Pancreas (tissue), 10 donors: Measurements from ENCODE around the gene PHAF1. TPM values are rescaled to one million over a fixed set of nuclear protein-coding genes. Genes with fewer than 3 reads are reported as not detected.

Experiments
- ATAC-seq, 4 donors: fragments of 200-7000 bp; cut with Tn5 transposase; one replicate each; pipeline versions ENCODE4 v1.8.0 to v1.9.1; 2020; ENCODE audit warnings: mild to moderate bottlenecking in 4 of 4, moderate library complexity in 4 of 4
- DNase-seq, 6 donors: peaks; one replicate each; pipeline ENCODE4 v3.0.0-alpha.2; 2020
- FAIRE-seq: peaks from 2 replicates; lab custom pipeline; 2012; peaks lifted over from hg19 to GRCh38; lab: Jason Lieb, UNC
- H3K27ac ChIP-seq, 4 donors: fragments of 200-600 bp; sonication (generic); 1 replicate in 3 of 4; 2 replicates in 1 of 4; pipeline versions ENCODE4 v1.5.0 to v1.8.0; 2020
- H3K27me3 ChIP-seq, 4 donors: fragments of 200-600 bp; one replicate each; pipeline ENCODE4 v1.8.0; 2021
- H3K36me3 ChIP-seq, 3 donors: fragments of 200-600 bp; sonication (generic) in 1 of 3; one replicate each; pipeline versions ENCODE4 v1.5.0 to v1.8.0; 2020 to 2021
- H3K4me1 ChIP-seq, 3 donors: fragments of 200-600 bp; one replicate each; pipeline ENCODE4 v1.8.0; 2021
- H3K4me3 ChIP-seq, 4 donors: fragments of 200-600 bp; sonication (generic) in 2 of 4; one replicate each; pipeline versions ENCODE4 v1.5.0 to v1.8.0; 2020 to 2021
- H3K9me3 ChIP-seq, 4 donors: fragments of 200-600 bp; one replicate each; pipeline ENCODE4 v1.8.0; 2021
- WGBS, 2 donors: extraction: QIAGEN DNeasy Blood & Tissue Kit; methylation state at CpG; one replicate each; pipeline ENCODE4 v1.1.7; 2013; 5-methylcytosine and 5-hydroxymethylcytosine counted together
- intact Hi-C, 3 donors: fragments of 100-400 bp; cut with DNase I; formaldehyde crosslinking; loops; one replicate each; pipeline versions ENCODE4 v1.11.1 to v1.14.2; 2022
- polyA plus RNA-seq, 2 donors: library from polyadenylated mRNA; stranded (reverse); fragments of 200-250 nt; gene quantifications; one replicate each; pipeline ENCODE4 v1.2.3, GENCODE V29; 2013
- total RNA-seq, 6 donors: library from RNA; stranded (reverse); fragmentation: NEBNext Ultra II Directional in 4 of 6; extraction: Animal tissue kit (Norgen Biotek cat#: 25700) in 4 of 6; gene quantifications; one replicate each; pipeline versions ENCODE4 v1.2.1 to v1.2.4, GENCODE V29; 2021 to 2023
- TF ChIP-seq, protein P1 (sequence below), 4 donors: fragments of 200-600 bp; sonication (generic) in 3 of 4; IDR thresholded peaks; one replicate each; pipeline versions ENCODE4 v1.5.0 to v1.8.0; 2021; ENCODE audit warnings: antibody characterized with exemption in 4 of 4
- donor health status: healthy with polysubstance abuse.
- donor health status: DM: no; HTN: no; CAD: no; lungs with moderate emphysema.
- donor health status: DM: no; HTN: no; CAD: no.
- donor health status: control.
- donor health status: control.
- donor health status: Bipolar disorder and iron deficiency.
- donor health status: DM: yes; HTN: yes; CAD: no.
- donor health status: DM: no; HTN: no; CAD: no.
- donor health status: DM: no; HTN: no; CAD: no.
- donor health status: DM: yes; HTN: yes; CAD: no.

Gene PHAF1
- total and polyA plus RNA-seq, 8 donors = 2.8 to 8.9 (median 4.9) TPM

DNA sequence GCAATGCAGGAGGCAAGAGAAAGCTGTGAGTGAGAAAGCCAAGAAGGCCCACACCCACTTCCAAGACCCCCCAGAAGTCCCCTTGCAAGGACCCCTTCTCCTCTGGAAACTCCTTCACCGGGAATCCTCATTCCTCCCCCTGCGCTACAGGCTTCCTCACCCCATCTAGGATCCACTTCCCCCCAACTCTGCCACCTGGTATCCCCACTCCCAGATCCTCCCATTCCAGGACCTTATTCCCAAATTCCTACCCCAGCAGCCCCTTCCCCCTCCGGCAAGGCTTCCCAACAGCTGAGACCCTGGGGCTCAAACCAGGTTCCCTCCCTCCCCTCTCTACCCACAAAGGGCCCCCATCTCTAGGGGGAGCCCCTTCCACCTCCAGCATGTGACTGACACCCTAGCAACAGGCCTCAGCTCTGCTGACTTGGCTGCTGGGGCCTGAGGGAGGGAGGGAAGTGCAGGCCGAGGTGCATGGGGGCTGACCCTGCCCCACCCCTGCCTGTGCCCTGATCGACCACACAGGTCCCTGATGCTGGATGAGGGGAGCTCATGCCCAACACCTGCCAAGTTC is 56.9 kb downstream of the PHAF1 start:
- H3K36me3 ChIP-seq = no peaks in the 10 kb centered on the region
- DNase-seq = no peak
- WGBS, 2 donors = 81 to 88% methylated on average over 5 of the region's 5 CpGs
- peaks cover 5 to 16% (median 9%) of the 10 kb centered on the region in 3 donors for H3K4me1 ChIP-seq
- no peak overlapping the region for H3K4me3 ChIP-seq
- TF ChIP-seq, protein P1, sequence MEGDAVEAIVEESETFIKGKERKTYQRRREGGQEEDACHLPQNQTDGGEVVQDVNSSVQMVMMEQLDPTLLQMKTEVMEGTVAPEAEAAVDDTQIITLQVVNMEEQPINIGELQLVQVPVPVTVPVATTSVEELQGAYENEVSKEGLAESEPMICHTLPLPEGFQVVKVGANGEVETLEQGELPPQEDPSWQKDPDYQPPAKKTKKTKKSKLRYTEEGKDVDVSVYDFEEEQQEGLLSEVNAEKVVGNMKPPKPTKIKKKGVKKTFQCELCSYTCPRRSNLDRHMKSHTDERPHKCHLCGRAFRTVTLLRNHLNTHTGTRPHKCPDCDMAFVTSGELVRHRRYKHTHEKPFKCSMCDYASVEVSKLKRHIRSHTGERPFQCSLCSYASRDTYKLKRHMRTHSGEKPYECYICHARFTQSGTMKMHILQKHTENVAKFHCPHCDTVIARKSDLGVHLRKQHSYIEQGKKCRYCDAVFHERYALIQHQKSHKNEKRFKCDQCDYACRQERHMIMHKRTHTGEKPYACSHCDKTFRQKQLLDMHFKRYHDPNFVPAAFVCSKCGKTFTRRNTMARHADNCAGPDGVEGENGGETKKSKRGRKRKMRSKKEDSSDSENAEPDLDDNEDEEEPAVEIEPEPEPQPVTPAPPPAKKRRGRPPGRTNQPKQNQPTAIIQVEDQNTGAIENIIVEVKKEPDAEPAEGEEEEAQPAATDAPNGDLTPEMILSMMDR (IDR thresholded peaks at IDR 0.05) = no peak
- H3K27ac ChIP-seq = no peak overlapping the region
- H3K27me3 ChIP-seq = no peaks in the 10 kb centered on the region
- ATAC-seq = no peak
- intact Hi-C loops = loop anchor here in 1 of 3 donors (10.0 kb wide), 1 partner anchor 192 kb away; no protein-coding TSS in a partner anchor
- no peaks in the 10 kb centered on the region for H3K9me3 ChIP-seq
- FAIRE-seq = no peak

DNA sequence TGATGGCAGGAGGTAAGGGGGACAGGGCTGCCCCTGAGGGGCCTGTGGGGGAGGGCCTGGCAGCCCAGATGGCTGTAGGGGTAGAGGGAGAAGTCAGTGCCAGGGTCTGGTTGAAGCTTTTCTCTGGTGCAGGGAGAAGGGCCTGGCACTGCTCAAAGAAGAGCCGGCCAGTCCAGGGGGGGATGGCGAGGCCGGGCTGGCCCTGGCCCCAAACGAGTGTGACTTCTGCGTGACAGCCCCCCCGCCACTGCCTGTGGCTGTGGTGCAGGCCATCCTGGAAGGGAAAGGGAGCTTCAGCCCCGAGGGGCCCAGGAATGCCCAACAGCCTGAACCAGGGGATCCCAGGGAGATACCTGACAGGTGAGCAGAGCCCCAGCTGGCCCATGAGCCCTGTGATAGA is 57.8 kb downstream of the PHAF1 start:
- Histone ChIP-seq H3K9me3 (no peaks in the 10 kb centered on the region), H3K4me3 (no peak overlapping the region), H3K27ac (no peak overlapping the region), H3K4me1 (peaks cover 5 to 16% (median 9%) of the 10 kb centered on the region in 3 donors), H3K36me3 (no peaks in the 10 kb centered on the region), H3K27me3 (no peaks in the 10 kb centered on the region)
- TF ChIP-seq, protein P1 (IDR thresholded peaks at IDR 0.05) = no peak
- intact Hi-C loops = loop anchor here in 1 of 3 donors (10.0 kb wide), 1 partner anchor 193 kb away; no protein-coding TSS in a partner anchor
- FAIRE-seq (no peak), ATAC-seq (no peak), DNase-seq (peak in 2 of 6 donors; percentile 12 to 71)
- WGBS, 2 donors = 93 to 95% methylated on average over 7 of the region's 7 CpGs

DNA sequence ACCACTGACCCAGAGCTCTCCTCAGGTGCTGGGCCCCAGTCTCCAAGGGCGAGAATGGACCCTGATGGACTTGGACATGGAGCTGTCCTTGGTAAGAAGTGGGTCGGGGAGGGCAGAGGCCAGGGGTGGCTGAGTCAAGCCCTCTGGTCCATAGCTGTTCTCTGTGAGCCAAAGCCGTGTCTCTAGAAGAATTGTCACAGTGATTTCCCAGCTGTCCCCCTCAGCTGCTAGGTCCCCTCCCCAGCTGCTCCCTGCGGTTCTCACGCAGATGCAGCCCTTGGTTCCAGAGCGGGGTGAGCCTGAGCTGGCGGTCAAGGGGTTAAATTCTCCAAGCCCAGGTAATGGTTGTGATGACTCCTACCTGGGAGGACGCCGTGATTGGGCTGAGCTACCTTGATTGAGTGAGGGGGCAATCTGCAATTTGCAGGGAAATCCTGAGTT is 59.3 kb downstream of the PHAF1 start:
- H3K4me3 ChIP-seq = no peak overlapping the region
- FAIRE-seq = no peak
- TF ChIP-seq, protein P1 (IDR thresholded peaks at IDR 0.05) = no peak
- 71 to 72% methylated on average over 9 of the region's 9 CpGs for WGBS, 2 donors
- H3K27me3 ChIP-seq = no peaks in the 10 kb centered on the region
- H3K36me3 ChIP-seq = no peaks in the 10 kb centered on the region
- no peaks in the 10 kb centered on the region for H3K9me3 ChIP-seq
- intact Hi-C loops = loop anchor here in 1 of 3 donors (10.0 kb wide), 1 partner anchor 194 kb away; no protein-coding TSS in a partner anchor
- peak in 1 of 6 donors; percentile 26 for DNase-seq
- no peak overlapping the region for H3K27ac ChIP-seq
- no peak for ATAC-seq
- peaks cover 0 to 18% (median 9%) of the 10 kb centered on the region in 3 donors for H3K4me1 ChIP-seq

DNA sequence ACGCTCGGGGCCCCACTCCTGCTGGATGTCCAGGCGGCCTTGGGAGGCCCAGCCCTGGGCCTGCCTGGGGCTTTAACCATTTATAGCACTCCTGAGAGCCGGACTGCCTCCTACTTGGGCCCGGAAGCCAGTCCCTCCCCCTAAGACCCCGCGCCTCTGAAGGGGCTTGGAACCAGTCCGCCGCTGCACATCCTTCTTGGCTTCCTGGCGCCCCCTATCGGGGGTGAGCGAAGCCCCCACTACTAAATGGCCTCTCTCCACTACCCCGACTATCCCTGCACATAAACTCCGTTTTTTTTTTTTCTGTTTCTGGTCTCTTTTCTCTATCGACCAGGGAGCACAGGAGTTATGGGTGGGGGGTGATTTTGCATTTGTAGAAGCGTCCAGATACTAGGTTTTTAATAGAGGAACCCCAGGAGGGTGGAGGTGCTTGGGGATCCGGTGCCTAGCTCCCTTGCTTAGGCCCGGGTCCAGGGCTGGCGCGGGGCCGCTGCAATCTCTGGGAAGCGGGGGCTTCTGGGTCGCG is 60.0 kb downstream of the PHAF1 start:
- peak overlapping the region; percentile 1 to 49 (median 28) for H3K4me3 ChIP-seq
- H3K4me1 ChIP-seq = peaks cover 0 to 18% (median 9%) of the 10 kb centered on the region in 3 donors
- DNase-seq (peak in 3 of 6 donors; percentile 37 to 71 (median 68)), FAIRE-seq (no peak), ATAC-seq (peak in 3 of 4 donors; percentile 0 to 1 (median 1))
- no peaks in the 10 kb centered on the region for H3K9me3 ChIP-seq
- H3K36me3 ChIP-seq = no peaks in the 10 kb centered on the region
- H3K27me3 ChIP-seq = no peaks in the 10 kb centered on the region
- TF ChIP-seq, protein P1 (IDR thresholded peaks at IDR 0.05) = peak in 3 of 4 donors; percentile 11 to 35 (median 20)
- 14 to 24% methylated on average over 24 of the region's 24 CpGs for WGBS, 2 donors
- intact Hi-C loops = loop anchor here in 1 of 3 donors (10.0 kb wide), 1 partner anchor 195 kb away; no protein-coding TSS in a partner anchor
- H3K27ac ChIP-seq = peak overlapping the region in 2 of 4 donors; percentile 81 to 83
